B cell (primary cell): Measurements from ENCODE around the gene LIN54. TPM values are rescaled to one million over a fixed set of nuclear protein-coding genes. Genes with fewer than 3 reads are reported as not detected.

Source experiments
- ATAC-seq: fragments of 200-7000 bp; cut with Tn5 transposase; one replicate; pipeline ENCODE4 v1.10.0; 2021; ENCODE audit warnings: low read depth, mild to moderate bottlenecking, moderate number of reproducible peaks, moderate library complexity
- CTCF ChIA-PET: fragments of 350-600 bp; sonication (Branson Sonifier 250); formaldehyde crosslinking; loops from one replicate; lab custom pipeline; 2021; ENCODE audit warnings: antibody characterized with exemption, inconsistent platforms; lab: Charles Lee
- POLR2A ChIA-PET: fragments of 350-600 bp; sonication (Branson Sonifier 250); formaldehyde crosslinking; loops from one replicate; lab custom pipeline; 2021; ENCODE audit warnings: antibody characterized with exemption; lab: Charles Lee
- DNase-seq: peaks from one replicate; pipeline ENCODE4 v3.0.0; 2013
- H2AFZ ChIP-seq: 2 replicates; pipeline ENCODE4 v1.6.1; 2012; ENCODE audit warnings: mild to moderate bottlenecking, low read depth, low read length; ENCODE audit not compliant: insufficient read depth, poor library complexity, severe bottlenecking
- H3K27ac ChIP-seq, 2 donors: 1 replicate in 1 of 2; 2 replicates in 1 of 2; pipeline ENCODE4 v1.5.1; 2012 to 2013; ENCODE audit warnings: low read length in 2 of 2, mild to moderate bottlenecking in 2 of 2, moderate library complexity in 1 of 2
- H3K27me3 ChIP-seq, 4 experiments: fragments of 200-600 bp in 1 of 4; sonication (generic) in 1 of 4; replicated peaks in 1 of 4; 1 replicate in 2 of 4; 2 replicates in 2 of 4; pipeline versions ENCODE4 v1.6.1 to v1.7.0; 2013 to 2016; ENCODE audit warnings: low read length in 3 of 4, mild to moderate bottlenecking in 2 of 4, mixed read lengths in 1 of 4, moderate library complexity in 1 of 4; ENCODE audit not compliant: insufficient read depth in 4 of 4, control insufficient read depth in 3 of 4; ENCODE audit errors: control extremely low read depth in 1 of 4
- H3K36me3 ChIP-seq, 2 experiments: replicated peaks in 1 of 2; 1 replicate in 1 of 2; 2 replicates in 1 of 2; pipeline versions ENCODE4 v1.6.1 to v1.7.1; 2013; ENCODE audit warnings: low read length in 1 of 2; ENCODE audit not compliant: insufficient read depth in 2 of 2, control insufficient read depth in 1 of 2; ENCODE audit errors: control extremely low read depth in 1 of 2, extremely low read depth in 1 of 2
- H3K4me1 ChIP-seq, 2 donors: fragments of 200-600 bp in 1 of 2; sonication (generic) in 1 of 2; 1 replicate in 1 of 2; 2 replicates in 1 of 2; pipeline versions ENCODE4 v1.5.1 to v1.6.1; 2013 to 2017; ENCODE audit warnings: low read length in 2 of 2; ENCODE audit not compliant: control insufficient read depth in 2 of 2, insufficient read depth in 2 of 2
- H3K4me2 ChIP-seq: replicated peaks from 2 replicates; pipeline ENCODE3; 2012; ENCODE audit warnings: mild to moderate bottlenecking, low read depth, low read length; ENCODE audit not compliant: poor library complexity, severe bottlenecking
- H3K4me3 ChIP-seq, 5 experiments: fragments of 200-600 bp in 1 of 5; sonication (generic) in 1 of 5; 1 replicate in 3 of 5; 2 replicates in 2 of 5; pipeline versions ENCODE4 v1.5.1 to v1.7.0; 2011 to 2016; ENCODE audit warnings: low read length in 4 of 5, mild to moderate bottlenecking in 4 of 5, low read depth in 2 of 5, control low read depth in 1 of 5, moderate library complexity in 1 of 5; ENCODE audit not compliant: insufficient read depth in 1 of 5; ENCODE audit errors: control extremely low read depth in 1 of 5, extremely low read depth in 1 of 5
- H3K79me2 ChIP-seq: fragments of 200-600 bp; sonication (generic); one replicate; pipeline ENCODE4 v1.6.0; 2016; ENCODE audit warnings: low read length; ENCODE audit not compliant: control insufficient read depth, insufficient read depth
- H3K9ac ChIP-seq: fragments of 200-600 bp; sonication (generic); 2 replicates; pipeline ENCODE4 v1.6.1; 2017; ENCODE audit warnings: mild to moderate bottlenecking, low read length, moderate library complexity
- H3K9me3 ChIP-seq, 3 donors: one replicate each; pipeline versions ENCODE4 v1.6.1 to v1.7.1; 2013; ENCODE audit warnings: low read length in 2 of 3; ENCODE audit not compliant: control insufficient read depth in 2 of 3, insufficient read depth in 1 of 3; ENCODE audit errors: control extremely low read depth in 1 of 3
- H4K20me1 ChIP-seq: 2 replicates; pipeline ENCODE4 v1.6.0; 2012; ENCODE audit warnings: mild to moderate bottlenecking, low read length; ENCODE audit not compliant: insufficient read depth, control insufficient read depth, poor library complexity, severe bottlenecking
- H3K27ac Mint-ChIP-seq: one replicate; pipeline ENCODE4 v1.8.0; 2021; ENCODE audit warnings: mixed read lengths
- H3K27me3 Mint-ChIP-seq: one replicate; pipeline ENCODE4 v1.8.0; 2021; ENCODE audit warnings: mixed read lengths
- H3K4me1 Mint-ChIP-seq: one replicate; pipeline ENCODE4 v1.8.0; 2021; ENCODE audit warnings: mixed read lengths
- H3K4me3 Mint-ChIP-seq: one replicate; pipeline ENCODE4 v1.8.0; 2021; ENCODE audit warnings: mixed read lengths
- H3K9me3 Mint-ChIP-seq: one replicate; pipeline ENCODE4 v1.8.0; 2022; ENCODE audit warnings: mixed read lengths; ENCODE audit not compliant: insufficient read depth
- CTCF ChIP-seq: fragments of 200-600 bp; IDR thresholded peaks from one replicate; pipeline ENCODE4 v1.8.0; 2022; ENCODE audit warnings: antibody characterized with exemption, mild to moderate bottlenecking
- EZH2 ChIP-seq: IDR thresholded peaks from 2 replicates; pipeline ENCODE4 v1.6.1; 2012; ENCODE audit warnings: borderline replicate concordance, low read depth, mild to moderate bottlenecking, moderate library complexity, low read length; ENCODE audit not compliant: insufficient read depth, poor library complexity, severe bottlenecking
- WGBS: methylation state at CpG from one replicate; pipeline ENCODE4 v1.1.5; 2013; ENCODE audit warnings: missing lambda C conversion rate; ENCODE audit not compliant: insufficient coverage; 5-methylcytosine and 5-hydroxymethylcytosine counted together
- intact Hi-C: fragments of 100-400 bp; cut with micrococcal nuclease; formaldehyde crosslinking; loops from one replicate; pipeline ENCODE4 v1.10.0; 2022
- polyA plus RNA-seq: library from polyadenylated mRNA; depleted of rRNA; stranded (reverse); fragments of >200 nt; gene quantifications from 2 replicates; pipeline ENCODE4 v1.2.3, GENCODE V29; 2012
- total RNA-seq, 2 donors: library from RNA; stranded (reverse); fragments of 120-200 nt in 1 of 2; gene quantifications; 1 replicate in 1 of 2; 2 replicates in 1 of 2; pipeline versions ENCODE4 v1.2.3 to v1.2.4, GENCODE V29; 2013 to 2022

Gene LIN54
- total and polyA plus RNA-seq, 2 donors (not counting 1 experiment from before 2014, with no cell fraction given): 3.8 to 19.2 TPM

- ChIA-PET POLR2A (interaction anchor here (1.5 kb wide), 1 partner anchor 9 kb away, joined by 5 read pairs; the partner anchor contains the start of gene THAP9), CTCF (interaction anchor here (0.9 to 1.0 kb wide), 2 partner anchors 8 to 454 kb away, joined by 3 to 4 read pairs; partner anchors contain the start of gene THAP9)
- peak overlapping the region; percentile 87 to 93 for H3K27ac ChIP-seq
- intact Hi-C loops: loop anchor here (1.0 to 10.0 kb wide), 6 partner anchors 8 to 593 kb away; partner anchors contain the start of genes ABRAXAS1, ENOPH1, HELQ and HNRNPDL
- H3K9me3 ChIP-seq: no peaks in the 10 kb centered on the region
- H3K27me3 ChIP-seq: no peaks in the 10 kb centered on the region
- peak overlapping the region; percentile 82 for H2AFZ ChIP-seq
- H3K36me3 ChIP-seq: peaks cover 12 to 19% of the 10 kb centered on the region in 2 experiments
- peaks cover 13% of the 10 kb centered on the region for H4K20me1 ChIP-seq
- H3K4me1 ChIP-seq: peaks cover 17 to 18% of the 10 kb centered on the region in 2 donors
- peak overlapping the region; percentile 92 for H3K4me3 Mint-ChIP-seq
- H3K4me2 ChIP-seq: peak overlapping the region; percentile 80
- no peaks in the 10 kb centered on the region for H3K9me3 Mint-ChIP-seq
- peaks cover 34% of the 10 kb centered on the region for H3K4me1 Mint-ChIP-seq
- WGBS: no CpG with 5 or more reads among the region's 7 CpGs
- peak overlapping the region; percentile 76 to 90 (median 82) for H3K4me3 ChIP-seq
- H3K27ac Mint-ChIP-seq: peak overlapping the region; percentile 97
- H3K9ac ChIP-seq: peak overlapping the region; percentile 79
- TF ChIP-seq CTCF: no peak
- TF ChIP-seq EZH2: no peak
- no peaks in the 10 kb centered on the region for H3K27me3 Mint-ChIP-seq
- H3K79me2 ChIP-seq: peaks cover 46% of the 10 kb centered on the region
- no peak for DNase-seq
- ATAC-seq: no peak
These were observed 118.7 kb downstream of the LIN54 start for GRCh38 chr4:82891707-82892466.
